Measurements from ENCODE around the gene SUCLG2. TPM values are rescaled to one million over a fixed set of nuclear protein-coding genes. Genes with fewer than 3 reads are reported as not detected.
"Not testable (repeated sequence)": the region's sequence is repeated elsewhere in the genome, so short reads cannot be mapped to it uniquely, and the experiment has no call there.

SUCLG2 gene
- polyA plus RNA-seq, 1 donor, result 77.9 TPM

DNA sequence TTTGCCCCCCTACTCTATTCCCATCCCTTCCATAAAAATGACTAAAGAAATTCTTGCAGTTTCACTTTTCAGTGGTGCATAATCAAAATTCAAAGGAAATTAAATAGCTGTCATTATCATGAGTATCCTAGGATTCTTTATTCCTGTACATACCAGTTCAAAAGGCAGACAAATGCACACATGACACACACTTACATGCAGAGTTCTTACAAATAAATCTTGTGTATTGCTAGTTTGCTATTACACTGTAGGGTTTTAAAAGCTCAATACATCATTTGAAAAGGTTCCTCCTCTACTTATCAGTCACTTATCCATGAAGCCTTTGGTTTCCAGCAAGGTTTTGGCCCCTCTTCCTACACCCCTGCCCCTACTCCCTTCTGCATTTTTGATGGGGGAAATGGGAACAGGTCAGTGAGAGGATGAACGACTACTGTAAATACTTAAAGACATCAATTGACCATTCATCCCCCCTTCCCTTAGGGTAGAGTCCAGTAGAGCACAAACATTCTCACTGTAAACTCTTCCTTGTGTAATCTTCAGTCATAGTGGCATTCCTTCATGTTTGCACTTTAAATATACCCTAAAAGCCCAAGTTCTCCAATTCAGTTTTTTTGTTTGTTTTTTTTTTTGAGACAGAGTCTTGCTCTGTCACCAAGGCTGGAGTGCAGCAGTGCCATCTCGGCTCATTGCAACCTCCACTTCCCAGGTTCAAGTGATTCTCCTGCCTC, 92.6 kb downstream of the SUCLG2 start:
- no peak for DNase-seq

DNA sequence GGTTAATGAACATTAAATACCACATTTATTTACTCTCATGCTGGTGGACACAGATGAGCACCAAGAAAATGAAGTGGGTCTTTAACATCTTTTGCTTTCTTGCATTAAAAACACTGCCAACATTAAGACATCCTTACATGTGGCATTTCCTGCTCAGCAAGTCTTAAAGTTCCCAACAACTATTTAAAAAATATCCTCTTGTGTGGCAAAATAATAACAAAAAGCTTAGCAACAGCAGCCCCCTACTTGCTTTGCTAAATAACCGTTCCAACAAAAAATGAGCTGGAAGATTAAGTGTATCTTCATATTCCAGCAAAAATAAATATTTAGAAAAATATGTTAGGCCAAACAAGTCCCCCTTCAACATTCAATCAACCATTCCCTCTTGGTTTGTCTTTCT, 93.1 kb downstream of the SUCLG2 start:
- no peak for DNase-seq

DNA sequence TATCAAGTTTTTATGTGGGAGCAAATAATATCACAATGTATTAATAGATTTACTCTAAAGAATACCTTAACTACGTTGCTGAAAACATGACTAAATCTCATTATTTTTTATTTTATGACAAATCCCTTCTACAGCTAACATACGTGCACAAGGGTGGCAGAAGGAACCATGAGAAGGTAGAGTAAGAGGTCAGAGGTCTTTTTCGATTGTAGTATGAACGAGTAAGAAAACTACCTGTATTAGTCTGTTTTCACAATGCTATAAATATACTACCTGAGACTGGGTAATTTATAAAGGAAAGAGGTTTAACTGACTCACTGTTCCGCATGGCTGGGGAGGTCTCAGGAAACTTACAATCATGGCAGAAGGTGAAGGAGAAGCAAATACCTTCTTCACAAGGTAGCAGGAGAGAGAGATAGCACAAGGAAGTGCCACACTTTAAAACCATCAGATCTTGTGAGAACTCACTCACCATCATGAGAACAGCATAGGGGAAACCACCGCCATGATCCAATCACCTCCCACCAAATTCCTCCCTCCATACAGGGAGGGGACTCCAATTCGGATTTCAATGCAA, 95.3 kb downstream of the SUCLG2 start:
- DNase-seq, result no peak

DNA sequence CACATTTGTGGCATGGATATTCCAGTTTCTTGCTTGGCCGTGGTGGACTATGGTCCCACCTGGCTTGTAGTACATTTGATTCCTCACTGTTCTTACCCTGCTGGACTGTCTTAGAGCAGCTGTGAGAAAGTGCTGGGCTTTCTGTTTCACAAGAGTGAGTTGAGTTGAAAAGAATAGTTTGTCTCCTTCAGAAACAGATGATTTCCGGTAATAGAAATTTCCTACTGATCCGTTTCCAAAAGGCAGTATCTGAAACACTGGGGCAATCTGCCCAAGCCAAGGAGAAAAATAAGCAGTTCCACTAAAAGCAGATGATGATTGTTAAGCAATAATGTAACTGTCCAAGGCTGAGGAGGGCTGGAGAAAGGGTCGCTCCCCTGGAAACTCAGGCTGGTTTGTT, 96.0 kb downstream of the SUCLG2 start:
- DNase-seq, result no peak

DNA sequence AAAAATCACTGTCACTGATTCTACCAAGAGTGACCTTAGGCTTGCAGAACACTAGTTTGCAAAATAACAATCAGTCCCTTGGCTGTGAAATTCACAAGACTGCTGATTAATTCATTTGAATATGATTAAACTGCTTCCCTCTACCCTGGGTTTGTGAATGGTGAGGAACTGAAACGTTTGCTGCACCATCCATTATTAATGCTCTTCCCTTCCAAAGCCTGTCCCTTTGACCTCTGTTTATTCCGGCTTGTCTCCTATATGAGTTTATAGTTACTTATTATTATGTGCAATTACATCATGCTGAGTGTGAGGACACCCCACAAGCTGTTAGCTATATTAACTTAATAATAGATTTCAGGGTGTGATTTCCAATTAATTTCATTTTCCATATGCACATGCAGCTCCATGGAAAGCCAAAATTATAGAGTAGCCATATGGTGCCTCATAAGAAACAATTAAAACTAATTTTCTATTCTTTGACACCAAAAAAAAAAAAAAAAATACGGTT, 96.5 kb downstream of the SUCLG2 start:
- no peak for DNase-seq

DNA sequence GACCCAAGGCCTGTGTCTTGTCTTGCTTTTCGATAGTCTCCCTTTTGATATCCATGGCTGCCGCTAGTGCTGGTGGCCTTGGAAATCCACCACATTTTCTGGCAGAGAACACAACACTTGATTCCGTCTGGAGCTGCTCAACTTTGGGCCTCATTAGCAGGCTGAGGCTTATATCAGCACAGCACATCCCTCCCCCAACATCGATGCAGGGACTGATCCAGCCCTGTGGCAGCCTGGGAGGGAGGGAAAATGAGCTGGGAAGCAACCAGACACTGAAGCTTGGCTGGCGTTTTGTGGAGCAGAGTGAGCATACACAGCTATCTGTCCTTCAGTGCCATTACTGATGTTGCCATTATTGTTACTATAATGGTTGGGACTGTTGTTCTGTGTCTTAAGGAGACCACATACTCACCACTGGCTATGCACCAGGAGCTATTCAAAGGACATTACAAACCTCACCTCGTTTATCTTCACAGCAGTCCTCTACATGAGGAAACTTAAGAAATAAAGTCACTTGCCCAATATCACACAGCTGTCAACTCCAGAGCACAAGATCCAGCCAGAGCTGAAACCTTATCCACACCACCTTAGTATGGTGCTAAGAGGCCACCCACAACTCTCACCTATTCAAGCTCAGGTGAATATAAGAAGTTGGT, 102.9 kb downstream of the SUCLG2 start:
- DNase-seq, result no peak

DNA sequence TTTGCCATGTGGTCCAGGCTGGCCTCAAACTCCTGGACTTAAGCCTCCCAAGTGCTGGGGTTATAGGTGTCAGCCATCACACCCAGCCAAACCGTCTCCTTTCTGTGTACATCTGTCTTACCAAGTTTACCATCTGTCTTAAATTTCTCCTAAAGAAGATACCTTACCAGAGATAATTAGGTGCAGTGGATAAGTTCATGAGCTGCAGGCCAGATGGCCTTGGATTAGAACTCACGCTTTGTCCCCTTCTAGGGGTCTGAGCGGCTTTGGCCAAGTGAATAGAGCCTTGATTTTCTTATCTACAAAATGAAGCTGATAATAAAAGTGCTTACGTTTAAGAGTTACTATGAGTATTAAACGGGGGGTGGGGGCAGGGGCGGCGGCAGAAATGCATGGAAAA, 103.9 kb downstream of the SUCLG2 start:
- no peak for DNase-seq

DNA sequence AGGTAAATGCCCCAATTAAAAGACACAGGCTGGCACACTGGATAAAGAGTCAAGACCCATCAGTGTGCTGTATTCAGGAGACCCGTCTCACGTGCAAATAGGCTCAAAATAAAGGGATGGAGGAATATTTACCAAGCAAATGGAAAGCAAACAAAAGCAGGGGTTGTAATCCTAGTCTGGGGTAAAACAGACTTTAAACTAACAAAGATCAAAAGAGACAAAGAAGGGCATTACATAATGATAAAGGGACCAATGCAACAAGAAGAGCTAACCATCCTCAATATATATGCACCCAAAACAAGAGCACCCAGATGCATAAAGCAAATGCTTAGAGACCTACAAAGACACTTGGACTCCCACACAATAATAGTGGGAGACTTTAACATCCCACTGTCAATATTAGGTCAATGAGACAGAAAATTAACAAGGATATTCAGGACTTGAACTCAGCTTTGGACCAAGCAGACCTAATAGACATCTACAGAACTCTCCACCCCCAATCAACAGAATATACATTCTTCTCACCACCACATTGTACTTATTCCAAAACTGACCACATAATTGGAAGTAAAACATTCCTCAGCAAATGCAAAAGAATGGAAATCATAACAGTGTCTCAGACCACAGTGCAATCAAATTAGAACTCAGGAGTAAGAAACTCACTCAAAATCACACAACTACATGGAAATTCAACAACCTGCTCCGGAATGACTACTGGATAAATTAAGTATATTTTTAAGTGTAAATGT, 111.7 kb downstream of the SUCLG2 start:
- not testable (repeated sequence) for DNase-seq

DNA sequence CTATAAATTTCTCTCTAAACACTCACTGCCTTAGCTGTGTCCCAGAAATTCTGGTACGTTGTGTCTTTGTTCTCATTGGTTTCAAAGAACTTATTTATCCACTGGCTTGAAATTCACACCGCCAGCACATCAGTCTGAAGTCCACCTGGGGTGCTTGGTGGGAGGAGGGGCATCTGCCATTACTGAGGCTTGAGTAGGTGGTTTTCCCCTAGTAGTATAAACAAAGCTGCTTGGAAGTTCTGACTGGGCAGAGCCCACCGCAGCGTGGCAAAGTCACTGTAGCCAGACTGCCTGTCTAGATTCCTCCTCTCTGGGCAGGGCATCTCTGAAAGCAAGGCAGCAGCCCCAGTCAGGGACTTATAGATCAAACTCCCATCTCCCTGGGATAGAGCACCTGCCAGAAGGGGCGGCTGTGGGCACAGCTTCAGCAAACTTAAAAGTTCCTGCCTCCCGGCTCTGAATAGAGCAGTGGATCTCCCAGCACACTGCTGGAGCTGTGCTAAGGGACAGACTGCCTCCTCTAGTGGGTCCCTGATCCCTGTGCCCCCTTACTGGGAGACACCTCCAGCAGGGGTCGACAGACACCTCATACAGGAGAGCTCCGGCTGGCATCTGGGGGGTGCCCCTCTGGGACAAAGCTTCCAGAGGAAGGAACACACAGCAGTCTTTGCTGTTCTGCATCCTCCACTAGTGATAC, 114.1 kb downstream of the SUCLG2 start:
- DNase-seq, result no peak

DNA sequence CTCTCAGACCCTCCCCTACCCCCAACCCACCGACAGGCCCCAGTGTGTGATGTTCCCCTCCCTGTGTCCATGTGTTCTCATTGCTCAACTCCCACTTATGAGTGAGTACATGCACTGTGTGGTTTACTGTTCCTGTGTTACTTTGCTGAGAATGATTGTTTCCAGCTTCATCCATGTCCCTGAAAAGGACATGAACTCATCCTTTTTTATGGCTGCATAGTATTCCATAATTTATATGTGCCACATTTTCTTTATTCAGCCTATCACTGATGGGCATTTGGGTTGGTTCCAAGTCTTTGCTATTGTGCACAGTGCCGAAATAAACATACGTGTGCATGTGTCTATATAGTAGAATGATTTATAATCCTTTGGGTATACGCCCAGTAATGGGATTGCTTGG, 117.2 kb downstream of the SUCLG2 start:
- DNase-seq, result not testable (repeated sequence)

DNA sequence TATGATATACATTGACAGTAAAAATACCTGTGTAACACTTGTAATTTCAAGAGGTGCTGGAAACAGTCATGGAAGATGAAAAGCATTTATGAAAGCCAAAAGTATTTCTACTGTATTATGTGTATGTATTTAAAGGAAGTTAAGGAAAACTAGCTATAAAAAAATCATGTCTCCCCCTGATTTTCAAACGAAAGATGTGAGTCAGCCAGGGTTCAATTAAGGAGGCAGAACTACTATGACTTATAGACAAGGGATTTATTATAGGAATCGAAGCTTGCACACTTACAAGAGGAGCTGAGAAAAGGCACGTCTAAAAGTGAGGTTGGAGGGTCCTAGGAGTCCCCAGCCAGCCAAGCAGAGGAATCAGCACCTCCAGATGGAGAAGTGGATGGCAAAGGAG, 119.4 kb downstream of the SUCLG2 start:
- DNase-seq, result no peak

DNA sequence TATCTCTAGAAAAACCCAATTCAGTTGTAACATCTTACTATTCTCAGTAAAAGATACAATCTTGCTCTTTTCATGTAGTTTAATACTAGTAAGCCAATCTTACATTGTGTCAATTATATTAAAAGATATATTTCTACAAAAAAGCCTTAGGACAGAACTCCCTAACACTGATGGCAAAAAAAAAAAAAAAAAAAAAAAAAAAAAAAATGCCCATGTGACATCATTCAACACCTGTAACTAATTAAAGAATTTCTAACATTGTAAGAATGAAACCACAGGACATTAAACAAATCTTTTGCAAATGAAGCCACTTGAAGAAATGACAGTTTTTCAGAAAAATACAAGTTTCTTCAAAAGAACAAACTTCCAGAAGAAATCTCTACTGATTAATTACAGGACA, 119.8 kb downstream of the SUCLG2 start:
- DNase-seq, result no peak

DNA sequence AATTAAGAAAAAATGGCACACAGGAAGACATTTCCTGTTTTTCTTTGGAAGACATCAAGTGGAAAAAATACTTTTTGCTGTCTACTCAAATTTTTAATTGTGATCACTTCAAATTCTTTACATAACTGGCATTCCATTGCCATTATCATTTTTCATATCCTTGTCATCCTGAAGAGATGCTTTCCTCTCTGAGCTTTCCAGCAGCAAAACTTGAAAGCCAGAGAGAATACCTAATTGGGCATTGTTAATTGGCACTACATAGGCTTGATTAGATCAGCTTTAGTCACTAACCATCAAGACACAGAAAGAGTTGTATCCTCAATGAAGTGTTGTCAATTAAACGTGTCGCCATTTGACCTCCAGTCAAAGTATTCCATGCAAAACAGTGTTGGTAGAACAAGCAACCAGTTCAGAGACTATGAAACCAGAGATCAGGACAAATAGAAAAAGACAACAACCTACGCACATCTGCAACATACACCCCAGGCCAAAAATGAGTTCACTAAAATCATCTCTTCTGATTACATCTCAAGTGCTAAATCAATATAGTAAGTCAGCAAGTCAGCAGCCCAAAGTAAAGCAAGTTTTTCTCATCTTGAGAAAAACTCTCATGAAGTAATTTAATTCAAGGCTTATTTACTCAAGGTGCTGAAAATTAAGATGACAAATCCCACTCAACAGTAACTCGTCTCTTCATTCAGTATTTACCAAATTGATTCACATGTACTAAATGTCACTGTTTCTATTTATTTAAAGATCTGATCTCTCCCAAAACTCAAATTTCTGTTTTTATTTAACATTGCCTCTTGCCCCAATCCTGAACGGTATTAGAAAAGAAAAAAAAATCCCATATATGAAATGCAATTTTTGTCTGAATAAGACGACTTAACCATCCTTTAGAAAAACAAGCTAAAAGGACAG, 123.0 kb downstream of the SUCLG2 start:
- no peak for DNase-seq

DNA sequence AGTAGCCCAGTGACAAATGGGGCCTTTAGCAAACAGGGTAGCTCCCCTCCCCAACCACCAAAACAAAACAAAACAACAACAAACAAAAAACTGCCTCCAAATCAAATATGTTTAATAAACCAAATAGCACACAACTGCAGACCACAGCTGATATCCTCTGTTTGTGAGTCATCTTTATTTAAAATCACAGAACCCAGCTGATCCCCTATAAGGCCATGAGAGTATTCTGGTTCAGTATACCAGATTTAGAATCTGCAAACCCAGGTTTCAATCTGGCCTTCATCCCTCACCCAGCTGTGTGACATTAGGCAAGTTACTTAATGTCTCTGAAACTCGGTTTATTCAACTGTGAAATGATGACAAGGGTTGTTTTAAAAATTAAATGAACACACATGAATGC, 124.5 kb downstream of the SUCLG2 start:
- DNase-seq, result no peak

DNA sequence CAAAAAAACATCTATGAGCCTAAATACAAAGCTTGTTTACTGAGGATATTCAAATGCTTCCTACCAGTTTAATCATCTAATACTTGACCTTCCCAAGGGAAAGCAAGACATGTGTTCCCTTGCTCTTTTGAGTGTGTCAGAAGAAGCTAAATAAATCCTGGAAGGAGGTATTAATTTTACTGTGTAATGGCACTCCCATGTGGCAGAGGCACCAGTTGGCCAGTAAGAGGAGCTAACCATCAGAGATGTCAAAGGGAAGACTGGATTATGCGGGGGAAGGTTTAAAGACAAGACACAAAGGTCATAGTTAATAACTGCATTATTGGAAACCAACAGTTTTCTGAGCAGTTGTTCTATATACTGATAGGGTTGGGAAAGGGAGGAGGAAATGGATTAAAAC, 125.1 kb downstream of the SUCLG2 start:
- DNase-seq, result no peak

DNA sequence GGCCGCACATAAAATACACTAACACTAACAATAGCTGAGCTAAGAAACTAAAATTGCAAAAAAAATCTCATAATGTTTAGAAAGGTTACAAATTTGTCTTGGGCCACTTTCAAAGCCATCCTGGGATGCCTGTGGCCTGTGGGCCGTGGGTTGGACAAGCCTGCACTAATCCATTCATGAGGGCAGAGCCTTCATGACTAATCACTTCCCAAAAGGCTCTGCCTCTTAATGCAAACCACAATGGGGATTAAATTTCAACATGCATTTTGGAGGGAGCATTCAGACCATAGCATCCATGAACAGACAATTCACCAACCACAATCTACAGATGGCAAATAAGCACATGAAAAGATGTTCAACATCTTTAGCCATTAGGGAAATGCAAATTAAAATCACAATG, 128.2 kb downstream of the SUCLG2 start:
- DNase-seq, result no peak

DNA sequence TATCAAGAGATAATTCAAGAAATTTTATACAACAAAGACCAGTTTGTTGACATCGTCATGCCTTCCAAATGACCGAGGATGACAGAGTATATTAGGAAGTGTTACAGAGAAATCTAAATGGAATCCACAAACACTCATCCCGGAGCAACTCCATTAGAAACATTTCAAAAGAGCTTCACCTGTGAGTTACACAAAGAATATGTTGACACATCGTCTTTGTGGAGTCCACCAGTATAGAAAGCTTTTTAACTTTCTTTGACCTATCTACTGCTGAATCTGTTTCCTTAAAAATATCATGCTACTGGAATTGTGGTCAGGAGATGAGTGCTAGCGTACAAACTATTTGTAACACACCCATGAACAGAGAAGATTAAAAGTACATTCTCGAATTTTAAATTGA, 130.4 kb downstream of the SUCLG2 start:
- DNase-seq, result no peak

DNA sequence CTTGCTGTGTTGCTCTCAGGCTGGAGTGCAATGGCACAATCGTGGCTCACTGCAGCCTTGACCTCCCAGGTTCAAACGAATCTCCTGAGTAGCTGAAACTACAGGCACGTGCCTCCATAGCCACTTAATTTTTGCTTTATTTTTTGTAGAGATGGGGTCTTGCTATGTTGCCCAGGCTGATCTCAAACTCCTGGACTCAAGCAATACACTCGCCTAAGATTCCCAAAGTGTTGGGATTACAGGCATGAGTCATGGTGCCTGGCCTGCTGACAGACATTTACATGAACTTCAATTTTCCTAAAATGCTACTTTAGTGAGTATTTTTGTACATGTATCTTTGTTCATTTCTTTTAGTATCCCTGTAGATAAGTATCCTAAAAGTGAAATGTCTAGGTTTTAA, 132.3 kb downstream of the SUCLG2 start:
- no peak for DNase-seq

DNA sequence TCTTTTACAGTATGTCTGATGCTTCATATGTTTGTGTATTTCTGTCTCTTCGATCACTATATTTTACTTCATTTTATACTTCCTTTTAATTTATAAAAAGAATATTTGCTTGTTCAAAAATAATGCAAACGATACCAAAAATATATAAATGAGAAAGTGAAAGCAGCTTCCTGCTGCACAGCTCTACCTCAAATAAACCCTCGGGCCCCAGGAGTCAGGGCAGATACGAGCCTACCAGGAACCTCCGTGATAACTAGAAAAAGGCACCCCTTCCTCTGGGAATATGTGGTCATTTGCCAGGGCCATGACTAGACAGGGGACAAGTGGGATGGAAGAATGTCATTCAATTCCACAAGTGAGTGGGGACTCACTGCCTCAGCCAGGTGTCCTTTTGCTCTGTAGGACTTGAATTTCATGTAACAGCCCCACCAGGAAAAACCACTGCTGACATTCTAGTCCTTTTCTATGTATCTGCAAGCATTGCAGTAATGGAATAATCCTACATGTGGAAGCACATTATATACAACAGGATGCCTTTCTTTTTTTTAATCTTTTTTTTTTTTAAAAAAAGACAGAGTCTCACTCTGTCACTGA, 133.3 kb downstream of the SUCLG2 start:
- DNase-seq, result no peak

DNA sequence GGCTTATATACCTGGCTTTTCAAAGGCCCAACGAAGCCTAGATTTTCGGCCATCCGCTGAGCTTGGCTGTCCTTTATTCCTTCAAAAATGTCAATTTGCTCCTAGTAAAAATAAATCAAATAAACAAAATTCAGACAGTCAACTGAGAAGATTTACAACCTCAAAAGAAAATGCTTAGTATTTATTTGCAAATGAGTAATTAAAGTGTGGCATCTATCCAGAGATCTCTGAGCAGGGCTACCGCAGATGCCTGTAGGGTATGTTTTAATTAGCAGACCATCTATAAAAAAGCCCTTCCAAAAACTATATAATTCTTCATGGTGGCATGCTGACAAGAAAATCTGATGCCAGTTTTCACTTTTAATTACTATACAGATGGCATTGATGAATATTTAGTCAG, 136.2 kb downstream of the SUCLG2 start:
- DNase-seq, result no peak

DNA sequence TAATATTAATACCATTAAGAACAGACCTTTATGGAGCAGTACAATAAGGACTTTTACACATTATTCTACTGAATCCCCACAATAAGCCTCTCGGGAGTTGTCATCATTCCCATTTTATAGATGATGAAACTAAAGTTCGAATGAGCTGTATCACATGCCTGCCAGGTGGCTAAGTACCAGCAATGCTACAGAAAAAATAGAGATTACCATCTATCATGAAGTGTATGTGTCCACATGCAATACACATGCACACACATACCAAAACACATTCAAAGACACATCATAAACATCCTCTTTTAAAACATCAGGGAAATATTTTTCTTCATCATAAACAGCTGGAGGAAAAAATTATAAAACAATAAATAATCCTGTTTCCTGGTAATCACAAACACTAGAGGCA, 136.6 kb downstream of the SUCLG2 start:
- DNase-seq, result no peak
